MCF 10A (cell line): ENCODE measurements around the gene ATG10. TPM values are rescaled to one million over a fixed set of nuclear protein-coding genes. Genes with fewer than 3 reads are reported as not detected.

Experiments
- BruUV-seq: library from RNA; stranded (reverse); fragments of 400-500 nt; replicated peaks from 2 replicates; lab custom pipeline; 2021; lab: Mats Ljungman, UMichigan
- CTCF ChIA-PET: fragments of 300-600 bp; sonication (Branson Sonifier 250); formaldehyde crosslinking; extraction: SDS; loops from one replicate; lab custom pipeline; 2021; ENCODE audit warnings: antibody characterized with exemption, inconsistent platforms; lab: Yijun Ruan, JAX
- POLR2A ChIA-PET: fragments of 300-600, 350-650 bp; sonication (Branson Sonifier 250); formaldehyde crosslinking; extraction: SDS; loops from one replicate; lab custom pipeline; 2020; ENCODE audit warnings: antibody characterized with exemption, inconsistent platforms; lab: Yijun Ruan, JAX
- DNase-seq: peaks from one replicate; pipeline ENCODE4 v3.0.0-alpha.2; 2018; ENCODE audit not compliant: unreplicated experiment
- H3K27ac Mint-ChIP-seq: one replicate; pipeline ENCODE4 v1.8.0; 2022; ENCODE audit warnings: mild to moderate bottlenecking, low read depth, mixed read lengths; ENCODE audit not compliant: unreplicated experiment
- H3K27me3 Mint-ChIP-seq: one replicate; pipeline ENCODE4 v1.8.0; 2022; ENCODE audit warnings: mixed read lengths; ENCODE audit not compliant: insufficient read depth, unreplicated experiment
- H3K36me3 Mint-ChIP-seq: one replicate; pipeline ENCODE4 v1.8.0; 2022; ENCODE audit warnings: mild to moderate bottlenecking, moderate library complexity, mixed read lengths; ENCODE audit not compliant: insufficient read depth, unreplicated experiment
- H3K4me1 Mint-ChIP-seq: one replicate; pipeline ENCODE4 v1.8.0; 2022; ENCODE audit warnings: mixed read lengths; ENCODE audit not compliant: insufficient read depth, unreplicated experiment
- H3K4me3 Mint-ChIP-seq: one replicate; pipeline ENCODE4 v1.8.0; 2022; ENCODE audit warnings: mild to moderate bottlenecking, moderate library complexity, mixed read lengths; ENCODE audit not compliant: unreplicated experiment
- H3K9me3 Mint-ChIP-seq: one replicate; pipeline ENCODE4 v1.8.0; 2022; ENCODE audit warnings: mixed read lengths; ENCODE audit not compliant: unreplicated experiment
- CTCF ChIP-seq: fragments of 200-600 bp; IDR thresholded peaks from one replicate; pipeline ENCODE4 v1.8.0; 2022; ENCODE audit warnings: antibody characterized with exemption, mild to moderate bottlenecking; ENCODE audit not compliant: unreplicated experiment
- intact Hi-C: fragments of 100-400 bp; cut with micrococcal nuclease; formaldehyde crosslinking; loops from 2 replicates; pipeline ENCODE4 v1.14.1; 2022
- total RNA-seq: library from RNA; stranded (reverse); gene quantifications from 2 replicates; pipeline ENCODE4 v1.2.3, GENCODE V29; 2022

The ATG10 gene
- total RNA-seq, 1 experiment from 2014 or later, result 9.9 TPM

GRCh38 chr5:82283893-82284292 lies 312.1 kb downstream of the ATG10 start:
- no peak overlapping the region for H3K27ac Mint-ChIP-seq
- POLR2A ChIA-PET, result interaction anchor here (0.7 kb wide), 1 partner anchor 1279 kb away, joined by 3 read pairs; no protein-coding TSS in a partner anchor
- no peak for TF ChIP-seq CTCF
- H3K27me3 Mint-ChIP-seq, result no peaks in the 10 kb centered on the region
- H3K9me3 Mint-ChIP-seq, result no peaks in the 10 kb centered on the region
- CTCF ChIA-PET, result interaction anchor here (0.6 kb wide), 1 partner anchor 116 kb away, joined by 3 read pairs; no protein-coding TSS in a partner anchor
- no peak overlapping the region for H3K4me3 Mint-ChIP-seq
- intact Hi-C loops, result no loop called here
- BruUV-seq, result no TSS peak
- peaks cover 11% of the 10 kb centered on the region for H3K36me3 Mint-ChIP-seq
- peaks cover 35% of the 10 kb centered on the region for H3K4me1 Mint-ChIP-seq
- no peak for DNase-seq

GRCh38 chr5:82285206-82285605 lies 313.4 kb downstream of the ATG10 start:
- no peaks in the 10 kb centered on the region for H3K27me3 Mint-ChIP-seq
- peak overlapping the region; percentile 4 for H3K27ac Mint-ChIP-seq
- no peak overlapping the region for H3K4me3 Mint-ChIP-seq
- CTCF ChIA-PET, result no interaction called here
- POLR2A ChIA-PET, result no interaction called here
- no TSS peak for BruUV-seq
- intact Hi-C loops, result no loop called here
- no peaks in the 10 kb centered on the region for H3K9me3 Mint-ChIP-seq
- H3K36me3 Mint-ChIP-seq, result peaks cover 11% of the 10 kb centered on the region
- TF ChIP-seq CTCF, result no peak
- peaks cover 24% of the 10 kb centered on the region for H3K4me1 Mint-ChIP-seq
- DNase-seq, result no peak

GRCh38 chr5:82287625-82288024 lies 315.8 kb downstream of the ATG10 start:
- Mint-ChIP-seq H3K27me3 (no peaks in the 10 kb centered on the region), H3K4me3 (no peak overlapping the region), H3K4me1 (peaks cover 15% of the 10 kb centered on the region), H3K9me3 (no peaks in the 10 kb centered on the region), H3K27ac (no peak overlapping the region), H3K36me3 (peaks cover 11% of the 10 kb centered on the region)
- ChIA-PET POLR2A (interaction anchor here (0.6 to 2.1 kb wide), 2 partner anchors 9 to 1004 kb away, joined by 4 to 11 read pairs; partner anchors contain the start of gene RPS23), CTCF (interaction anchor here (1.3 kb wide), 1 partner anchor 8 kb away, joined by 3 read pairs; no protein-coding TSS in a partner anchor)
- no TSS peak for BruUV-seq
- no peak for DNase-seq
- intact Hi-C loops, result no loop called here
- TF ChIP-seq CTCF, result no peak

GRCh38 chr5:82290005-82290404 lies 318.2 kb downstream of the ATG10 start:
- Mint-ChIP-seq H3K27ac (no peak overlapping the region), H3K27me3 (no peaks in the 10 kb centered on the region), H3K4me3 (no peak overlapping the region), H3K36me3 (peaks cover 6% of the 10 kb centered on the region), H3K4me1 (peaks cover 12% of the 10 kb centered on the region), H3K9me3 (no peaks in the 10 kb centered on the region)
- no peak for TF ChIP-seq CTCF
- POLR2A ChIA-PET, result interaction anchor here (1.3 kb wide), 1 partner anchor 13 kb away, joined by 3 read pairs; no protein-coding TSS in a partner anchor
- BruUV-seq, result no TSS peak
- CTCF ChIA-PET, result no interaction called here
- intact Hi-C loops, result no loop called here
- DNase-seq, result no peak
